CD4-positive, alpha-beta T cell treated with Interleukin-17A for 4 hours (primary cell): ENCODE results near the gene SFRP4.

ENCODE experiments used
- DNase-seq: peaks from one replicate; pipeline ENCODE4 v3.0.0-alpha.2; 2020; ENCODE audit warnings: mixed read lengths

Gene SFRP4

DNA sequence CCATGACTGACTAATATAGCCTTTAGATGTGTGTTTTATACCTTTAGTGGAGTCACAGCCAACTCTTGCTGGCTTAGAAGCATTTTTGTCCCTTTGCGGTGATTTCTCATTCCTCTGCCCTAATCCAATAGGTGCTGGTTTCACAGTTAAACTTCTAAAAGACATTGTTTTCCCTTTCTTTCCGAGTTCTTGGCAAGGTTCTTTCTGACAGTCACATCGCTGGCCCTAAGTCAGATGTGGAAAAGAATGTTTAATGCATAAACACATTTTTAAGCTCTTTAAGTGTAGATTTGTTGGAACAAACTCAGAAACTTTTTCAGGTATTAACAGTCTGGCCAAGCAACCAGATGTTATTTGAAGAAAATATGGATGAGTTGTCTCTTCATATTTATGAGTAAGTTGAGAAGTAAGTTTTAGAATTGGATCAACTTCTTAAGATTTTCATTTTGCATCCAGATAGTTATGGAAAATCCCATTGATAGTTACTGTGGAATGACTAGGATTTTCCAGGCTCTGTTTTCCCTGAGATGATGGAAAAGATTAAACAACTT, 7.9 kb upstream of the SFRP4 start:
- DNase-seq: no peak

DNA sequence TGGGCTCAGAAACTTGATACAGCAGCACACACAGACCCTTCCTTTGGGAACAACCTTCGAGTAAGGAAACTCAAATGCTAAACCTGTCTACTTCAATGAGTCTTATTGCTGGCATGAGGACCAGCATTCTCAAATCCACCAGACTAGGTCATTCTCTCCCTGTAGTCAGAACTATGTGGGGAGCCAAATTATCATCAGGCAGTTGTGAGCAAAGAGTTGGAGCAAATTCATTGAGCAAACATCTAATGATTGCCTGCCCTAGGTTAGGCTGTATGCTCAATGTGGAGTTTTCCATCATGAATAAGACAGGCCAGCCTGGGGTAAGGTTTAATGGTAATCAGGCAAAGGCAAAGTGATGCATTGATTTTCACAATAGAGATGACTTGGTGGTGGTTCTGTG, 7.4 kb upstream of the SFRP4 start:
- no peak for DNase-seq

DNA sequence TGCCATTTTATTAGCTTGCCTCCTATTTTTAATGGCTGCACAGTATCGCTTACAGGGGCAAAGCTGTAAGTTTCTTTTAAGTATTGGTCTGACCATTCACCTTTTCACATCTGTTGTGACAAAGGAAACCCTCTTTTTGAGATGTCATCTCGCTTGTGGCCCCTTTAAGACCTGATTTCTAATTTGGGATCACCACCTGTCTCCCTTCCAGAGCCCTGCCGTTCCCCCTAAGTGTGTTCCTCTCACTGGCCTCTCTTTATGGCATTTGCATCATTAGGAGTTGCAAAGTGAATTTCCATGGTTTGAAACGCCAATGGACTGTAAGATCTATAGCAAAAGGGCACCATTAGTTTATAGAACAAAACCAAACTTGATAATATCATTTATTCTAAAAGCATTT, 5.3 kb upstream of the SFRP4 start:
- DNase-seq: no peak

DNA sequence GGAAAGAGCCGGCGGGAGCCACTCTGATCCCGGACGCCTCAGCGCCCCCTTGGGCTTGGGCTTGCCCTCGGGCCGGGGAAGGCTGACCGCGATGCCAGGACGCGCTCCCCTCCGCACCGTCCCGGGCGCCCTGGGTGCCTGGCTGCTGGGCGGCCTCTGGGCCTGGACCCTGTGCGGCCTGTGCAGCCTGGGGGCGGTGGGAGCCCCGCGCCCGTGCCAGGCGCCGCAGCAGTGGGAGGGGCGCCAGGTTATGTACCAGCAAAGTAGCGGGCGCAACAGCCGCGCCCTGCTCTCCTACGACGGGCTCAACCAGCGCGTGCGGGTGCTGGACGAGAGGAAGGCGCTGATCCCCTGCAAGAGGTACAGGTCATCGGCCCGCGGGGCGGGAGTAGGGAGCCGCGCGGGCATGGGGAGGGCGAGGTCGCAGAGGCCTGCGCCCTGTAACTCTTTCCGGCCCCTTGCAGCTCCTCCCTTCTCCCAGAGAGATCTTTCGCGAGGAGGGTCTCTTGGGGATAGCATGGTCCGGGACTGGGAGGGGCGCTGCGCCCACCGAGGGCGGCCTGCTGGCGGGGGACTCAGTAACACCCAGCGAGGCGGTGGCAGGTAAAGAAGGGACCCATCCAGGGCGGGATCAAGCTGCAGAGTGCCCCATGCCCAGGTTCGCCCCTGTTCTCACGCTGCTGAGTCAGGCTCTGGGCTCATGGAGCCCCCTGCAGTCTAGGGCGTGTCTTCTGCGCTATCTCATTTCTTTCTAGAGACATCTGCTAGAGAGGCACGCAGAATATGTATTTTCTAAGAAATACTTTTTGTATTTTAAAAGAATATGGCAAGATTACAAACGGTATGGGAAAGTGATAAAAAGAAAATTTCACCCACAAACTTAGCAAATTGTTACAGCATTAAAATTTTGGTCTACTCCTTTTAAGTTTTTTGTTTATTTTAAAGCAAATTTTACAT, 4.5 kb upstream of the SFRP4 start:
- DNase-seq: no peak

DNA sequence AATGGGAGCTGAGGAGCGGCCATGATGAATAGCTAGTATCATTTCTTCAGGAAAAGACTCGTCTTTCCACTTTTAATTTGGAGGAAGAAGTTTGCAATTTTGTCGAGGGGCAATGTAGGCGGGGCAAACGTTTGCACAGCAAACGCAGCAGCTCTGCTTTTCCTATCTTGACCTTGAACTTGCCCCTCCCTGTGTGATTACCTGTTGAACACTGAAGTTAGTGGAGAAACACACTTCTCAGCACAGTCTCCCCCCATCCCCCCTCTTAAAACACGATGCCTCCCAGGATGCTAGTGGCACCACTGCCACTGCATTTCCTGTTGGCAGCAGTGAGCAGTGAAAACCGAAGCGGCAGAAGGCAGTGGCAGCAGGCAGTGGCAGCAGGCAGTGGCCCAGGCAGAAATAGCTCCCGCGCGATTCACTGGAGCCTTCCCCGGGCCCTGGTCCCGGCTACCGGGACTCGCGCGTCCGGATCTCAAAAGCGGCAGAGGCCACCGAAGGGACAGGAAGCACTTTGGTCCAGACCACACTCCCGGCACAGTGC, 3.8 kb upstream of the SFRP4 start, which contains the start of gene EPDR1:
TSS of gene EPDR1 (plus strand) at position 336 of the 544 bp plus-strand sequence. CDS start 300 bp downstream, outside the sequence.
- peak; percentile 9 for DNase-seq

DNA sequence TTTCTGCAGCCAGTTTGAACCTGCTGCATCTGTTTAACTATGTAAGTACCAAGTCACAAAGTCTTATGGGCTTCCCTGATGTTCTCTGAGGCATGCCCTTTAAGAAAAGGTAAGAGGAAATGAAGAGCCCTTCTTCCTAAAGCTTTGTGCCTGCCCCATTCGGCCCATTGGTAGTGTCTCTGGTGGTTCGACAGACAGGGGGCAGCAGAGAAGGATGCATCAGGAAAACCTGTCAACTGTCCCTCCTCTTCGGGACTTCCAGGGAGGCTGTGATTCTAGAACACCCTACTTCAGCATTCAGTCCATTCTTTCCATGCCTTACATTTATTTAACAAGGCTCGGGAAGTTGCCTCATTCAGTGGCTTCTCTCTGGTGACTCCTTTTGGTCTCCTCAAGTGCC, 1.9 kb upstream of the SFRP4 start:
- DNase-seq: no peak

DNA sequence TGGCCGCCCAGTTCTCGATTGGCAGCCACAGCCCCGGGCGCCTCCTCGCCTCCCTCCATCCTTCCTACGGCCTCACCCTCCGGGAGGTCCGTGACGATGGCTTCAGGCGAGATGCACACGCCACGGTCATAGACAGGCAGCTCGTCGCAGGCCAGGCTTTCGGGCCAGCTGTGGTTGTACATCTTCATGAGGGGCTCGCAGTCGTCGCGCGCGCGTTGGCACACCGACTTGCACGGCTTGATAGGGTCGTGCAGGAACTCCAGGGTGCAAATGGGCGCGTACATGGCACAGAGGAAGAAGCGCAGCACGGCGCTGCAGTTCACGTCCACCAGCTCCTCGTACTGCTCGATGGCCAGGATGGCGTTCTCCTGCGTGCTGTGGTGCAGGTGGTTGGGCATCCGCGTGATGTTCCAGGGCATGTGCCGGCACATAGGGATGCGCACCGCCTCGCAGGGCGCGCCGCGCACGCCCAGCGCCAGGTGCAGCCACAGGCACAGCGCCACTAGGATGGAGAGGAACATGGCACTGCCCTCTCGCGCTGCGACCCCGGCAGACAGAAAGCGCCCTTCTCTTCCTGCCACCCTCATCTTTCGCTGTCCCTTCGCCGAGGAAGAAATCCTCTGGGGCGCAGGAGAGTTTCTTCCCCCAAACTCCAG, 472 bp downstream of the SFRP4 start:
- DNase-seq: no peak

DNA sequence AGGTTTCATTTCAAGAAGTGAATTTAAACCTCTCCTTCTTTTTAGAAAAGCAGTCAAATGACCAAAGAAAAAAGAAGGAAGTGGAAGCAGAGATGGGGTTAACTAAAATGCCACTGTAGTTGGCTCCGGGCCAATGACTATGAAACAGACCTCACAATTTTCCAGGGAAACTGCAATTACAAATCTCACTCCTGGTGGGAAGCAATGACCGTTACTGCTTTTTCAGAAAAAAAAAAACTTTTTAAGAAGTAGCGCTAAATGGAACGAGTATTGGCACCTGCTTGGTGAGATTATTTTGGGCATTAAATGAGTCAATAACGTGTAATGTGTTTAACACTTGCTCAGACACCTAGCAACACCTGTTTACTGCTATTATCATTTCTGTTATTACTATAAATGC, 1.2 kb downstream of the SFRP4 start:
- DNase-seq: no peak

DNA sequence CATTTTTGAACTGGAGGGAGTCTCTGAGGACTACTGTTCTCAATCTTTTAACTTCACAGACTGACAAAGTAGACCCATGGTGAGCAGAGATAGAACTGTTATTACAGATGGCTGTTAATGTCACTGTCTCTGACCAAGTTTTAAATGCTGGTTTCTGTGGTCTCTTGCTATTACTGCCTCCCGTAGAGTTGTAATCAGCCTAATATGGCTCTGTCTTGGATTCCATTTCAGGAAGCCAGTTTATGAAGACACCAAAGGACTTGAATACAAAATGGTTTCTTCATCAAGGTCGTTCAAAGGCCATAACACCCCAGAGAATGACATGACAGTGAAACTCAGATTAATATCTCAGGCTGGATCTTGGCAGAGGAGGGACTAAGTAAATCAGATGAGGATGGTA, 3.9 kb downstream of the SFRP4 start:
- DNase-seq: no peak

DNA sequence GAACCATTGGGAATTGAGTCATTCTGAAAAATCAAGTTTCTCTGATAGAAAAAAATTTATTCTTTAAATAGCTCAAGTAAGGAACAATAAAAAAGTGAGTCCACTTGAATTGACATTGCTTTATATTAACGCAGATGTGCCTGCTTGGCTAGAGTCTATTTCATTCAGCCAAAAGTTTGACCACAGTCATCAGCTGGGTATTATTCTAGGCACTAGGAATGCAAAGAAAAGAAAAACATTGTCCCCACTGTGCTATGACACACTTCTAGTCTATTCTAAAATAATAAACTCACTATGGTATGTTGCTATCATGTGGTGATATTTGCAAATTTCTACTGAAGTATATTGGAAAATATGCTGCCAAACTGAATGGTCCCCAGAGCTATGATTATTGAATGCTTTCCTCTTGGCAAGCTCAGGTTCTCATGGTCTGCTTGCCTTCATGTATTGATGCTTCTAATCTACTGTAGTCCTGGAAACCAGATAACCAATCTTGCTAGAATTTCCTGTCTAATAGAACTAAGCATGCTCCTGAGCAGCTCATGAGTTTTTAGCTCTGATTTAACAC, 8.3 kb downstream of the SFRP4 start:
- DNase-seq: no peak

DNA sequence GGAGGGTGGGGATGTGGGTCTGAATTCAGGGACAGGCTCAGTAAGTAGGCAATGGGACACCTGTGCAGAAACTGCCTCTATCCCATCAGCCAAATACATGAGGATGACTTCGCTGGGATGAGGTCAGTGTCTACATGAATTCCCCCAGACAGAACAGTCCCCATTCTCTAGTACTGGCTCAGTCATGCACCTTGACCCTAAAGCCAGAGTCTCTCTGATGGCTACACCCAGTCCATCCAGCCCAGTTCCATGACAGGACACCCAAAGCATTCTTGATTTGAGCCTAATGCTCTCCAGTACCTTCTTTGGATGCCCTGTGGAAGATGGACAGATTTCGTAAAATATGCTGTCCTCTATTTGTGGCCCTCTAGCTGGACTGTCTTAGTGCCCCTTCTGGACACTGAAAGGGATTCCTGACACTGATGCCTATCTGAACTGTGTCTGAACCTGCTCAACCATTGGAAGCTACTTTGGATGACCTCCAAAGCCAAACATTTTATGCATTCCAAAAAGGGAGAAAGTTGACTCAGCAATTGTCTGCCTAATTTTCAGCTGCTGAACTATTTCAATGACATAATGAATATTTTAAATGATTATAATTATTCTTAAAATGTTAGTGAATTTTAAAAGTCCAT, 14.6 kb downstream of the SFRP4 start:
- DNase-seq: no peak

DNA sequence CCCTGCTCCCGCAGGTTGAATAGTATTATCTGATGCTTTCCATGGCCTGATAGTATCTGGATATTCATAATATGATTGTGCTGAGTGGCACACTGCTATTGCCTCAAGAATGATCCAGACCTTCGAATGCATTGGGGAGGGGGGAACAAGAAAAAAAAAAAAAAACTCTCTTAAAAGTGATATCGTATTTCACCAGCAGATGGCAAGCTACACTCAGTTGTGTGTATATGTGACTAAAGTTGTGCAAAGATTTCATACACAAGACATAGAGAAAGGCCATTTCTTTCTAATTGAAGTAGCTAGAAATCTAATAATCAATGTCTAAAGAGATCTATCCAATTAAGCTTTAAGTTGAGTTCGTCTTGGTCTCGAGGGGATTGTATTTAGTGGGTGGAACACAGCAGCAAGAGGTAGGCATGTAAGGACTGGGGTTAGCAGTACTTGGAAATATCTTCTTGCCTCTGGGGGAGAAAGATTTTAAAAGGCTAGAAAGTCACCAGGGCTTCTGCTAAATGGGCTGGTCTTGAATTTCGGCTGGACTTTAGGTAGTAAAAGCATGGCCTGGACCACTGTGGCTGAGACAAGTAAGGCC, 15.3 kb downstream of the SFRP4 start:
- no peak for DNase-seq

DNA sequence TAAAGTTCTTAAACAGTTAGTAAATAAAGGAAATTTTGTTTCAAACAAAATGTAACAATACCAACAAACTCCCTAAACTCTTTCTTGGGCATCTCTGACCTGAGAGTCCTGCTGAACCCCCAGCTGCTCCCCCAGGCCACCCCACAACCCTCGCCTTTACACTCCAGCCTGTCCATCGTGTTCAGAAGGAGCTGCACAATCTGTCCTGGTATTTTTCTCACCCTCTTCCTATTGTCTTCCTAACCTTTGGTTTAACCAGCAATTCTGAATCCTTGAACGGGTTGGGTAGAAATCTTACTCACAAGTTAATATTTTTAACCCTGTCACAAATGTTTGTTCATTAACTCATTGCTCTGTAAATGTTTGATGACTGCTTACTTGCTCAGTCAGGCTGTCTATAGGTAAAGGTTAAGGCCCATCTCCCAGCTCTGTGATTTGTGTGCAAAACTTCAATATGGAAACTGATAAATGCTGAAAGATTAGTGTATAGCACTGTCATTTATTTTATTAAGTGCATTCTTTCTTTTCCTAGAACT, 16.8 kb downstream of the SFRP4 start:
- no peak for DNase-seq

DNA sequence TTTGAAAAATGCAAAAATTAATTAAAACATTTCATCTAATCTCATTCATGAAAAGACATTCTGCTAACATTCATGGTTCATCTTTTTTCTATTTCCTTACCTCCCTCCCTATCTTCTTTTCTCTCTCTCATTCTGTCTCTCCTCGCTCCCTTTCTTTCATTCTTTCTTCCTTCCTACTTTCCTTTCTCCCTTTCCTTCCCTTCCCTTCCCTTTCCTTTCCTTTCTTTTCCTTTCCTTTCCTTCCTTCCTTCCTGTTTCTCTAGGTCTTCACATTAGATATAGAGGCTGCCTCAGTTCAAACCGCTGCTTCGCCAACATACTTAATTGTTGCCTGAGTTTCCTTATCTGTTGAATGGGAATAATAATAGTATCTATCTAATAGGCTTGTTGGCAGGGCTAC, 21.9 kb downstream of the SFRP4 start:
- no peak for DNase-seq

DNA sequence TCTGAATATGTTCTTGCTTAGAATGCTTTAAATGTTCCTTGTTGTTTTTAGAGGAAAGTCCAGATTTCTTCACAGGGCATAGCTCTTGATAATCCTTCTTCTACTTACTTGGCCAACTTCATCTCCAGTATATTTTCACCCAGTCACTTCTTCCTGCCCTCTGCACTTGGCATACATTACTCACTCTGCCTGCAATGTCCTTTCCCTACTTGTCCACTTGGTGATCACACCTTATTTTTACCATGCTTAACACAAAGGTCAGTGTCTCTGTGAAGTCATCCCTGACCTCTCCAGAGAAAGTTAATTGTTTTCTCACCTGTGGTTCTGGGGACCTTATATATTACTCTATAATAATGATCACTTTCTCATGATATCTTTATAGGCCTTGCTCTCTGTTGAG, 23.3 kb downstream of the SFRP4 start:
- no peak for DNase-seq

DNA sequence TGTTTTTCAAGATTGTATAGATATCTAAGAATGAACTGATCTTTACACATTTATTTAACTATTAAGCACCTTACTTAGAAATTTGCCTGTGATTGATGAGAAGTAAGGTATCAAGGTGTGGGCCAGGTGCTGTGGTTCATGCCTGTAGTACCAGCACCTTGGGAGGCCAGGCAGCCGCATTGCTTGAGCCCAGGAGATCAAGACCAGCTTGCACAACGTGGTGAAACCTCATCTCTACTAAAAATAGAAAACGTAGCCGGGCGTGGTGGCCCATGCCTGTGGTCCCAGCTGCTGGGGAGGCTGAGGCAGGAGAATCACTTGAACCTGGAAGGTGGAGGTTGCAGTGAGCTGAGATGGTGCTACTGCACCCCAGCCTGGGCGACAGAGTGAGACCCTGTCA, 34.5 kb downstream of the SFRP4 start:
- DNase-seq: no peak
